K562 (cell line): ENCODE measurements around the gene THAP9. TPM values are rescaled to one million over a fixed set of nuclear protein-coding genes. Genes with fewer than 3 reads are reported as not detected.

Experiments
- BMI1 ChIP-seq: fragments of 150-350 bp; IDR thresholded peaks from 2 replicates; pipeline ENCODE4 v1.6.1; 2014; ENCODE audit warnings: low read length
- BRD9 ChIP-seq: fragments of 450-650 bp; IDR thresholded peaks from 2 replicates; pipeline ENCODE4 v1.6.1; 2018; ENCODE audit warnings: low read depth; ENCODE audit not compliant: partially characterized antibody
- HEY1 ChIP-seq: fragments of 250-450 bp; sonication (Bioruptor Pico); IDR thresholded peaks from 2 replicates; pipeline ENCODE4 v1.5.0; 2020; ENCODE audit warnings: mild to moderate bottlenecking, moderate library complexity, borderline replicate concordance
- KLF6 ChIP-seq: fragments of 250-450 bp; sonication (Bioruptor Pico); IDR thresholded peaks from 2 replicates; pipeline ENCODE4 v1.4.0; 2020; ENCODE audit warnings: mild to moderate bottlenecking, moderate library complexity, borderline replicate concordance
- NFATC3 ChIP-seq: fragments of 450-650 bp; IDR thresholded peaks from 2 replicates; pipeline ENCODE4 v1.6.1; 2017; ENCODE audit warnings: mild to moderate bottlenecking
- SETDB1 ChIP-seq: IDR thresholded peaks from one replicate; pipeline ENCODE4 v1.6.1; 2012; ENCODE audit warnings: low read length, control low read depth, inconsistent platforms
- ZNF197 ChIP-seq: fragments of 200-800 bp; sonication (Bioruptor generic); IDR thresholded peaks from 2 replicates; pipeline ENCODE4 v1.6.1; 2016; ENCODE audit warnings: low read depth, missing genetic modification characterization, missing compliant biosample characterization
- ZNF584 ChIP-seq: fragments of 200-800 bp; sonication (Bioruptor generic); IDR thresholded peaks from 2 replicates; pipeline ENCODE4 v1.6.1; 2016; ENCODE audit warnings: low read depth, mild to moderate bottlenecking, missing genetic modification characterization, missing compliant biosample characterization
- ZNF695 ChIP-seq: fragments of 450-650 bp; formaldehyde crosslinking; IDR thresholded peaks from 2 replicates; pipeline ENCODE4 v1.4.0; 2020; ENCODE audit warnings: mild to moderate bottlenecking, moderate library complexity
- ZNF75A ChIP-seq: fragments of 450-650 bp; formaldehyde crosslinking; IDR thresholded peaks from 2 replicates; pipeline ENCODE4 v1.4.0; 2020; ENCODE audit warnings: mild to moderate bottlenecking
- polyA plus RNA-seq, 8 experiments: library from polyadenylated mRNA; depleted of rRNA in 4 of 8; stranded (reverse) in 5 of 8; unstranded in 3 of 8; fragments of >200 nt; fragmentation: Nextera tagmentation in 2 of 8; fragmentation: Illumina TruSeq in 1 of 8; extraction: Ambion mirVana in 2 of 8; extraction: Trizol in 1 of 8; gene quantifications; 2 replicates each; pipeline versions ENCODE4 v1.2.1 to v1.2.3, GENCODE V29; 2011 to 2014; ENCODE audit warnings: inconsistent platforms in 1 of 8, missing spikeins in 1 of 8
- total RNA-seq, 7 experiments: library from RNA; depleted of rRNA in 6 of 7; stranded (reverse); fragments of >200 nt in 6 of 7; fragmentation: Illumina TruSeq in 2 of 7; extraction: Trizol in 2 of 7; gene quantifications; 2 replicates each; pipeline versions ENCODE4 v1.2.1 to v1.2.3, GENCODE V29; 2011 to 2021; ENCODE audit warnings: low replicate concordance in 1 of 7
- TF ChIP-seq, protein P1 (sequence below): fragments of 250-450 bp; sonication (Bioruptor Pico); IDR thresholded peaks from 2 replicates; pipeline ENCODE4 v1.8.0; 2021; ENCODE audit warnings: moderate library complexity, mild to moderate bottlenecking, inconsistent platforms
- TF ChIP-seq, protein P2 (sequence below): sonication (generic); formaldehyde crosslinking; IDR thresholded peaks from 2 replicates; pipeline ENCODE4 v1.8.0; 2022; ENCODE audit warnings: mild to moderate bottlenecking, missing genetic modification reagents
- TF ChIP-seq, protein P3 (sequence below): sonication (generic); formaldehyde crosslinking; IDR thresholded peaks from 2 replicates; pipeline ENCODE4 v1.8.0; 2022; ENCODE audit warnings: mild to moderate bottlenecking, missing genetic modification reagents, borderline replicate concordance
- TF ChIP-seq, protein P4 (sequence below): fragments of 450-650 bp; conservative IDR thresholded peaks from 2 replicates; pipeline ENCODE4 v1.6.1; 2016; ENCODE audit warnings: missing genetic modification characterization, low read depth, mild to moderate bottlenecking, missing compliant biosample characterization, moderate library complexity
- TF ChIP-seq, protein P5 (sequence below): fragments of 450-650 bp; IDR thresholded peaks from 2 replicates; pipeline ENCODE4 v1.6.1; 2016; ENCODE audit warnings: low read depth, mild to moderate bottlenecking, moderate library complexity
- TF ChIP-seq, protein P6 (sequence below): fragments of 450-650 bp; formaldehyde crosslinking; IDR thresholded peaks from 2 replicates; pipeline ENCODE4 v1.4.0; 2020; ENCODE audit warnings: mild to moderate bottlenecking, moderate library complexity

Gene THAP9
- total and polyA plus RNA-seq, 9 of the 15 experiments (the other 6 are each of a cell fraction or from before 2014, with no cell fraction given) = 3.4 to 7.0 (median 5.4) TPM

DNA sequence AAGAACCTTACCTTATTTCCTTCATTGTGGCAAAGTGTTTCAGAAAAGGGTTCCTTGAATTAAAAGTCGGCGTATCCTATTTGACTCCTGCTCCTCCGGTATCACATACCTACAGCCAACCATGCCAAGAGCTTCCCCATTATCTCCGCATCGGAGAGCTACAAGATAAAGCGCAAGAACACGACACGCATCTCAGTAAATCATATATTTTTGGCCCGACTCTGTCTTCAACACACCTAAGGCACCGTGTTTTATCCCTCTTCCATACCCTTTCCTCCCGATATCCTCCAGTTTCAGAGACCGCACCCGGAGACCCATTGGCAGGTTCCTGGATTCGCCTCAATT is 497 bp upstream of the THAP9 start (continued):
- TF ChIP-seq, protein P1, sequence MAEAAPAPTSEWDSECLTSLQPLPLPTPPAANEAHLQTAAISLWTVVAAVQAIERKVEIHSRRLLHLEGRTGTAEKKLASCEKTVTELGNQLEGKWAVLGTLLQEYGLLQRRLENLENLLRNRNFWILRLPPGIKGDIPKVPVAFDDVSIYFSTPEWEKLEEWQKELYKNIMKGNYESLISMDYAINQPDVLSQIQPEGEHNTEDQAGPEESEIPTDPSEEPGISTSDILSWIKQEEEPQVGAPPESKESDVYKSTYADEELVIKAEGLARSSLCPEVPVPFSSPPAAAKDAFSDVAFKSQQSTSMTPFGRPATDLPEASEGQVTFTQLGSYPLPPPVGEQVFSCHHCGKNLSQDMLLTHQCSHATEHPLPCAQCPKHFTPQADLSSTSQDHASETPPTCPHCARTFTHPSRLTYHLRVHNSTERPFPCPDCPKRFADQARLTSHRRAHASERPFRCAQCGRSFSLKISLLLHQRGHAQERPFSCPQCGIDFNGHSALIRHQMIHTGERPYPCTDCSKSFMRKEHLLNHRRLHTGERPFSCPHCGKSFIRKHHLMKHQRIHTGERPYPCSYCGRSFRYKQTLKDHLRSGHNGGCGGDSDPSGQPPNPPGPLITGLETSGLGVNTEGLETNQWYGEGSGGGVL = no peak
- TF ChIP-seq KLF6 (CRISPR knock-in tag) (no peak), NFATC3 (peak; percentile 86; the same call in 1 of the 2 replicates), HEY1 (CRISPR knock-in tag) (no peak), ZNF584 (CRISPR knock-in tag) (no peak), BRD9 (no peak), BMI1 (no peak), SETDB1 (no peak), ZNF197 (no peak), ZNF75A (no peak), ZNF695 (CRISPR knock-in tag) (no peak)
- TF ChIP-seq, protein P2, sequence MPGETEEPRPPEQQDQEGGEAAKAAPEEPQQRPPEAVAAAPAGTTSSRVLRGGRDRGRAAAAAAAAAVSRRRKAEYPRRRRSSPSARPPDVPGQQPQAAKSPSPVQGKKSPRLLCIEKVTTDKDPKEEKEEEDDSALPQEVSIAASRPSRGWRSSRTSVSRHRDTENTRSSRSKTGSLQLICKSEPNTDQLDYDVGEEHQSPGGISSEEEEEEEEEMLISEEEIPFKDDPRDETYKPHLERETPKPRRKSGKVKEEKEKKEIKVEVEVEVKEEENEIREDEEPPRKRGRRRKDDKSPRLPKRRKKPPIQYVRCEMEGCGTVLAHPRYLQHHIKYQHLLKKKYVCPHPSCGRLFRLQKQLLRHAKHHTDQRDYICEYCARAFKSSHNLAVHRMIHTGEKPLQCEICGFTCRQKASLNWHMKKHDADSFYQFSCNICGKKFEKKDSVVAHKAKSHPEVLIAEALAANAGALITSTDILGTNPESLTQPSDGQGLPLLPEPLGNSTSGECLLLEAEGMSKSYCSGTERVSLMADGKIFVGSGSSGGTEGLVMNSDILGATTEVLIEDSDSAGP (CRISPR knock-in tag) = no peak
- TF ChIP-seq, protein P3, sequence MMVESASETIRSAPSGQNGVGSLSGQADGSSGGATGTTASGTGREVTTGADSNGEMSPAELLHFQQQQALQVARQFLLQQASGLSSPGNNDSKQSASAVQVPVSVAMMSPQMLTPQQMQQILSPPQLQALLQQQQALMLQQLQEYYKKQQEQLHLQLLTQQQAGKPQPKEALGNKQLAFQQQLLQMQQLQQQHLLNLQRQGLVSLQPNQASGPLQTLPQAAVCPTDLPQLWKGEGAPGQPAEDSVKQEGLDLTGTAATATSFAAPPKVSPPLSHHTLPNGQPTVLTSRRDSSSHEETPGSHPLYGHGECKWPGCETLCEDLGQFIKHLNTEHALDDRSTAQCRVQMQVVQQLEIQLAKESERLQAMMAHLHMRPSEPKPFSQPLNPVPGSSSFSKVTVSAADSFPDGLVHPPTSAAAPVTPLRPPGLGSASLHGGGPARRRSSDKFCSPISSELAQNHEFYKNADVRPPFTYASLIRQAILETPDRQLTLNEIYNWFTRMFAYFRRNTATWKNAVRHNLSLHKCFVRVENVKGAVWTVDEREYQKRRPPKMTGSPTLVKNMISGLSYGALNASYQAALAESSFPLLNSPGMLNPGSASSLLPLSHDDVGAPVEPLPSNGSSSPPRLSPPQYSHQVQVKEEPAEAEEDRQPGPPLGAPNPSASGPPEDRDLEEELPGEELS (CRISPR knock-in tag) = no peak
- TF ChIP-seq, protein P4, sequence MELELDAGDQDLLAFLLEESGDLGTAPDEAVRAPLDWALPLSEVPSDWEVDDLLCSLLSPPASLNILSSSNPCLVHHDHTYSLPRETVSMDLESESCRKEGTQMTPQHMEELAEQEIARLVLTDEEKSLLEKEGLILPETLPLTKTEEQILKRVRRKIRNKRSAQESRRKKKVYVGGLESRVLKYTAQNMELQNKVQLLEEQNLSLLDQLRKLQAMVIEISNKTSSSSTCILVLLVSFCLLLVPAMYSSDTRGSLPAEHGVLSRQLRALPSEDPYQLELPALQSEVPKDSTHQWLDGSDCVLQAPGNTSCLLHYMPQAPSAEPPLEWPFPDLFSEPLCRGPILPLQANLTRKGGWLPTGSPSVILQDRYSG (tag) = no peak
- TF ChIP-seq, protein P5, sequence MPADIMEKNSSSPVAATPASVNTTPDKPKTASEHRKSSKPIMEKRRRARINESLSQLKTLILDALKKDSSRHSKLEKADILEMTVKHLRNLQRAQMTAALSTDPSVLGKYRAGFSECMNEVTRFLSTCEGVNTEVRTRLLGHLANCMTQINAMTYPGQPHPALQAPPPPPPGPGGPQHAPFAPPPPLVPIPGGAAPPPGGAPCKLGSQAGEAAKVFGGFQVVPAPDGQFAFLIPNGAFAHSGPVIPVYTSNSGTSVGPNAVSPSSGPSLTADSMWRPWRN = no peak; the same call in 1 of the 2 replicates
- TF ChIP-seq, protein P6, sequence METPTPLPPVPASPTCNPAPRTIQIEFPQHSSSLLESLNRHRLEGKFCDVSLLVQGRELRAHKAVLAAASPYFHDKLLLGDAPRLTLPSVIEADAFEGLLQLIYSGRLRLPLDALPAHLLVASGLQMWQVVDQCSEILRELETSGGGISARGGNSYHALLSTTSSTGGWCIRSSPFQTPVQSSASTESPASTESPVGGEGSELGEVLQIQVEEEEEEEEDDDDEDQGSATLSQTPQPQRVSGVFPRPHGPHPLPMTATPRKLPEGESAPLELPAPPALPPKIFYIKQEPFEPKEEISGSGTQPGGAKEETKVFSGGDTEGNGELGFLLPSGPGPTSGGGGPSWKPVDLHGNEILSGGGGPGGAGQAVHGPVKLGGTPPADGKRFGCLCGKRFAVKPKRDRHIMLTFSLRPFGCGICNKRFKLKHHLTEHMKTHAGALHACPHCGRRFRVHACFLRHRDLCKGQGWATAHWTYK (CRISPR knock-in tag) = no peak
